BLaER1 (cell line): ENCODE measurements around the gene SEMA6B.

ENCODE experiments used
- H3K27ac ChIP-seq: shearing (Covaris generic); formaldehyde crosslinking; 2 replicates; pipeline ENCODE4 v1.8.1; 2022
- H3K27me3 ChIP-seq: shearing (Covaris generic); formaldehyde crosslinking; 2 replicates; pipeline ENCODE4 v1.8.1; 2022
- H3K36me3 ChIP-seq: shearing (Covaris generic); formaldehyde crosslinking; 2 replicates; pipeline ENCODE4 v1.8.1; 2022
- H3K4me1 ChIP-seq: shearing (Covaris generic); formaldehyde crosslinking; 2 replicates; pipeline ENCODE4 v1.8.1; 2022
- H3K4me2 ChIP-seq: shearing (Covaris generic); formaldehyde crosslinking; 2 replicates; pipeline ENCODE4 v1.8.1; 2022
- H3K4me3 ChIP-seq: shearing (Covaris generic); formaldehyde crosslinking; 2 replicates; pipeline ENCODE4 v1.8.1; 2022
- H3K9ac ChIP-seq: shearing (Covaris generic); formaldehyde crosslinking; 2 replicates; pipeline ENCODE4 v1.8.1; 2022
- H3K9me3 ChIP-seq: shearing (Covaris generic); formaldehyde crosslinking; 2 replicates; pipeline ENCODE4 v1.8.1; 2022
- H4K20me1 ChIP-seq: shearing (Covaris generic); formaldehyde crosslinking; 2 replicates; pipeline ENCODE4 v1.8.1; 2022
- Cebpa-rat ChIP-seq: shearing (Covaris generic); IDR thresholded peaks from 2 replicates; pipeline ENCODE4 v1.8.1; 2022

Gene SEMA6B

DNA sequence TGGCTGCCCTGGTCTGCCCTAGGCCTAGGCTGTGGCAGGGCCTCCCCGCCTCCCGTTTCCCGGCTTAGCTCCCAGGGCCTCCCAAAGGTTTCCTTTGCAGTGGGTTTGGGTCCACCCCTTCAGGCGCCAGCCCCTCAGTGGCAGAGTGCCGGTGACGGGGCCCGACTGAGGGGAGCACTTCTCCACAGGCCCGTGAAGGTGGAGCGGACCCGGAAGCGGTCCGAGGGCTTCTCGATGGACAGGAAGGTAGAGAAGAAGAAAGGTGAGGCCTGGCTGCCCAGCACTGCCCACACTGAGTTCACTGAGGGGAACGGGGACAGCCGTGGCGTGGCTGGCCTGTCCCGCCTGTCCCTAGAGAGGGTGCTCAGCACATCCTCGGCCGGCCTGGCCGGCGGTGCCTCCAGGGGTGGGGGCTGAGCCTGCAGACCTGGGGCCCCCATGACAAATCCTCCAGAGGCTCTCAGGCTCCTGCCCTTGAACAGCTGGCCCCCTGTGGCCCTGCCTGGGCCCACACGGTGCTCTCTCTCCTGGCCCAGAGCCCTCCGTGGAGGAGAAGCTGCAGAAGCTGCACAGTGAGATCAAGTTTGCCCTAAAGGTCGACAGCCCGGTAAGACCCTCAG lies 61.6 kb downstream of the SEMA6B start:
- Histone ChIP-seq H3K4me2 (no peak overlapping the region), H3K4me3 (no peak overlapping the region), H3K9ac (no peak overlapping the region), H3K4me1 (peaks cover 22% of the 10 kb centered on the region), H3K9me3 (no peaks in the 10 kb centered on the region), H3K36me3 (peaks cover 95% of the 10 kb centered on the region), H3K27ac (no peak overlapping the region), H3K27me3 (no peaks in the 10 kb centered on the region), H4K20me1 (peaks cover 16% of the 10 kb centered on the region; the same call in 1 of the 2 replicates)
- no peak for TF ChIP-seq Cebpa-rat

- no peak for TF ChIP-seq Cebpa-rat
- no peaks in the 10 kb centered on the region for H3K27me3 ChIP-seq
- no peak overlapping the region for H3K27ac ChIP-seq
- no peak overlapping the region for H3K9ac ChIP-seq
- peaks cover 6% of the 10 kb centered on the region for H3K4me1 ChIP-seq
- peaks cover 16% of the 10 kb centered on the region; the same call in 1 of the 2 replicates for H4K20me1 ChIP-seq
- no peaks in the 10 kb centered on the region for H3K9me3 ChIP-seq
- H3K4me3 ChIP-seq = no peak overlapping the region
- H3K36me3 ChIP-seq = peaks cover 95% of the 10 kb centered on the region
- no peak overlapping the region for H3K4me2 ChIP-seq
Measured at GRCh38 chr19:4496304-4496703, 63.2 kb downstream of the SEMA6B start.

- Histone ChIP-seq H3K4me2 (no peak overlapping the region), H3K9ac (no peak overlapping the region), H3K36me3 (peaks cover 92% of the 10 kb centered on the region), H3K9me3 (no peaks in the 10 kb centered on the region), H3K4me1 (no peaks in the 10 kb centered on the region), H3K27ac (no peak overlapping the region), H4K20me1 (peaks cover 16% of the 10 kb centered on the region; the same call in 1 of the 2 replicates), H3K4me3 (no peak overlapping the region), H3K27me3 (no peaks in the 10 kb centered on the region)
- no peak for TF ChIP-seq Cebpa-rat
Measured at GRCh38 chr19:4495471-4495870, 64.0 kb downstream of the SEMA6B start.

GRCh38 chr19:4494691-4495064 lies 64.8 kb downstream of the SEMA6B start:
- TF ChIP-seq Cebpa-rat = no peak
- H3K9ac ChIP-seq = no peak overlapping the region
- H3K27ac ChIP-seq = no peak overlapping the region
- H3K4me2 ChIP-seq = no peak overlapping the region
- peaks cover 16% of the 10 kb centered on the region; the same call in 1 of the 2 replicates for H4K20me1 ChIP-seq
- no peak overlapping the region for H3K4me3 ChIP-seq
- no peaks in the 10 kb centered on the region for H3K27me3 ChIP-seq
- peaks cover 92% of the 10 kb centered on the region for H3K36me3 ChIP-seq
- H3K9me3 ChIP-seq = no peaks in the 10 kb centered on the region
- H3K4me1 ChIP-seq = no peaks in the 10 kb centered on the region

- H3K27me3 ChIP-seq = no peaks in the 10 kb centered on the region
- H3K4me1 ChIP-seq = no peaks in the 10 kb centered on the region
- no peak overlapping the region for H3K27ac ChIP-seq
- TF ChIP-seq Cebpa-rat = no peak
- no peak overlapping the region for H3K4me3 ChIP-seq
- peaks cover 16% of the 10 kb centered on the region; the same call in 1 of the 2 replicates for H4K20me1 ChIP-seq
- no peak overlapping the region for H3K4me2 ChIP-seq
- peaks cover 97% of the 10 kb centered on the region for H3K36me3 ChIP-seq
- no peak overlapping the region for H3K9ac ChIP-seq
- H3K9me3 ChIP-seq = no peaks in the 10 kb centered on the region
Measured at GRCh38 chr19:4493929-4494690, 65.4 kb downstream of the SEMA6B start.

GRCh38 chr19:4493104-4493928 lies 66.2 kb downstream of the SEMA6B start:
- no peak for TF ChIP-seq Cebpa-rat

More at GRCh38 chr19:4493104-4493928, 66.2 kb downstream of the SEMA6B start:
- H3K4me1 ChIP-seq = no peaks in the 10 kb centered on the region
- no peaks in the 10 kb centered on the region for H3K27me3 ChIP-seq
- no peak overlapping the region for H3K9ac ChIP-seq
- H3K36me3 ChIP-seq = peaks cover 97% of the 10 kb centered on the region
- no peak overlapping the region for H3K4me2 ChIP-seq
- no peak overlapping the region for H3K27ac ChIP-seq
- H3K4me3 ChIP-seq = no peak overlapping the region
- no peaks in the 10 kb centered on the region for H3K9me3 ChIP-seq
- peaks cover 16% of the 10 kb centered on the region; the same call in 1 of the 2 replicates for H4K20me1 ChIP-seq
